Glomerular visceral epithelial cell (primary cell): ENCODE data around the gene ARHGEF25.
A peak's percentile ranks its signal among the peaks of the same experiment; 100 is the strongest.
"Not testable (repeated sequence)": the region's sequence is repeated elsewhere in the genome, so short reads cannot be mapped to it uniquely, and the experiment has no call there.

Source experiments
- DNase-seq: peaks from one replicate; pipeline ENCODE4 v3.0.0-alpha.2; 2016; ENCODE audit errors: extremely low spot score

The ARHGEF25 gene

GRCh38 chr12:57585156-57585555, 26.1 kb upstream of the ARHGEF25 start:
- no peak for DNase-seq

- no peak for DNase-seq
Measured at GRCh38 chr12:57586128-57586527, 25.1 kb upstream of the ARHGEF25 start.

GRCh38 chr12:57586832-57587429, 24.3 kb upstream of the ARHGEF25 start:
- no peak for DNase-seq

GRCh38 chr12:57588951-57589610, 22.2 kb upstream of the ARHGEF25 start:
- not testable (repeated sequence) for DNase-seq

GRCh38 chr12:57590479-57590863, 20.8 kb upstream of the ARHGEF25 start:
- DNase-seq = no peak

- DNase-seq = peak; percentile 84
Measured at GRCh38 chr12:57590864-57591781, 20.1 kb upstream of the ARHGEF25 start, which contains the start of gene PIP4K2C. PIP4K2C (plus strand) TSS chr12:57591192; CDS start chr12:57591290, 98 bp downstream.

- no peak for DNase-seq
Measured at GRCh38 chr12:57591782-57592325, 19.4 kb upstream of the ARHGEF25 start.

- DNase-seq = no peak
Measured at GRCh38 chr12:57592551-57593165, 18.6 kb upstream of the ARHGEF25 start.

- DNase-seq = no peak
Measured at GRCh38 chr12:57593187-57593586, 18.0 kb upstream of the ARHGEF25 start.

GRCh38 chr12:57600395-57600794, 10.8 kb upstream of the ARHGEF25 start:
- no peak for DNase-seq

GRCh38 chr12:57602544-57602943, 8.7 kb upstream of the ARHGEF25 start:
- DNase-seq = no peak

GRCh38 chr12:57603324-57603723, 7.9 kb upstream of the ARHGEF25 start:
- DNase-seq = no peak

- DNase-seq = no peak
Measured at GRCh38 chr12:57603815-57604453, 7.3 kb upstream of the ARHGEF25 start.

GRCh38 chr12:57604454-57604991, 6.7 kb upstream of the ARHGEF25 start, which contains the start of gene DTX3:
DTX3 (plus strand) TSS chr12:57604824; CDS start chr12:57606518, 1,694 bp downstream.
- no peak for DNase-seq

GRCh38 chr12:57604992-57605810, 6.0 kb upstream of the ARHGEF25 start:
- no peak for DNase-seq

- DNase-seq = no peak
Measured at GRCh38 chr12:57605811-57606311, 5.4 kb upstream of the ARHGEF25 start.

GRCh38 chr12:57606399-57606798, 4.8 kb upstream of the ARHGEF25 start:
- no peak for DNase-seq

GRCh38 chr12:57606821-57607220, 4.4 kb upstream of the ARHGEF25 start:
- no peak for DNase-seq

GRCh38 chr12:57607958-57608663, 3.1 kb upstream of the ARHGEF25 start:
- DNase-seq = no peak
